Measurements from ENCODE around the gene MBNL2.

MBNL2 gene

GRCh38 chr13:97224544-97225300, 2.6 kb downstream of the MBNL2 start:
- Histone ChIP-seq H3K9ac (ENCODE audit: low read length) (no peak overlapping the region), H3K4me1 (ENCODE audit: low read length) (peaks cover 20% of the 10 kb centered on the region), H3K79me2 (ENCODE audit: low read length) (peaks cover 5% of the 10 kb centered on the region; the same call in 1 of the 2 replicates), H3K27me3 (ENCODE audit: low read depth, low read length) (no peaks in the 10 kb centered on the region), H2AFZ (ENCODE audit: low read depth, low read length) (no peak overlapping the region), H3K4me3 (ENCODE audit: low read length) (no peak overlapping the region), H3K9me3 (ENCODE audit: insufficient read depth, low read length) (no peaks in the 10 kb centered on the region), H4K20me1 (ENCODE audit: insufficient read depth, low read length) (no peaks in the 10 kb centered on the region), H3K4me2 (ENCODE audit: low read length) (peak overlapping the region; percentile 96; the same call in 1 of the 2 replicates), H3K36me3 (replicated peaks; ENCODE audit: low read depth, low read length) (no peaks in the 10 kb centered on the region), H3K27ac (ENCODE audit: low read length) (no peak overlapping the region)
- TF ChIP-seq CTCF (IDR thresholded peaks at IDR 0.05; ENCODE audit: low read depth, low read length) (no peak), EZH2phosphoT487 (IDR thresholded peaks at IDR 0.05; ENCODE audit: low read depth) (no peak)

GRCh38 chr13:97225533-97225932, 3.4 kb downstream of the MBNL2 start:
- H2AFZ ChIP-seq (ENCODE audit: low read depth, low read length), result no peak overlapping the region
- H3K4me2 ChIP-seq (ENCODE audit: low read length), result no peak overlapping the region
- H3K9me3 ChIP-seq (ENCODE audit: insufficient read depth, low read length), result no peaks in the 10 kb centered on the region
- TF ChIP-seq CTCF (IDR thresholded peaks at IDR 0.05; ENCODE audit: low read depth, low read length), result no peak
- TF ChIP-seq EZH2phosphoT487 (IDR thresholded peaks at IDR 0.05; ENCODE audit: low read depth), result no peak
- H3K9ac ChIP-seq (ENCODE audit: low read length), result no peak overlapping the region
- peaks cover 5% of the 10 kb centered on the region; the same call in 1 of the 2 replicates for H3K79me2 ChIP-seq (ENCODE audit: low read length)
- no peak overlapping the region for H3K4me3 ChIP-seq (ENCODE audit: low read length)
- no peaks in the 10 kb centered on the region for H4K20me1 ChIP-seq (ENCODE audit: insufficient read depth, low read length)
- no peak overlapping the region for H3K27ac ChIP-seq (ENCODE audit: low read length)
- no peaks in the 10 kb centered on the region for H3K36me3 ChIP-seq (replicated peaks; ENCODE audit: low read depth, low read length)
- H3K4me1 ChIP-seq (ENCODE audit: low read length), result peaks cover 20% of the 10 kb centered on the region
- no peaks in the 10 kb centered on the region for H3K27me3 ChIP-seq (ENCODE audit: low read depth, low read length)

GRCh38 chr13:97226013-97226412, 3.9 kb downstream of the MBNL2 start:
- no peak overlapping the region for H3K4me3 ChIP-seq (ENCODE audit: low read length)
- H3K79me2 ChIP-seq (ENCODE audit: low read length), result peaks cover 5% of the 10 kb centered on the region; the same call in 1 of the 2 replicates
- TF ChIP-seq EZH2phosphoT487 (IDR thresholded peaks at IDR 0.05; ENCODE audit: low read depth) (no peak), CTCF (IDR thresholded peaks at IDR 0.05; ENCODE audit: low read depth, low read length) (no peak)
- no peak overlapping the region for H2AFZ ChIP-seq (ENCODE audit: low read depth, low read length)
- peaks cover 20% of the 10 kb centered on the region for H3K4me1 ChIP-seq (ENCODE audit: low read length)
- H3K9me3 ChIP-seq (ENCODE audit: insufficient read depth, low read length), result no peaks in the 10 kb centered on the region
- H3K9ac ChIP-seq (ENCODE audit: low read length), result no peak overlapping the region
- no peak overlapping the region for H3K27ac ChIP-seq (ENCODE audit: low read length)
- H3K36me3 ChIP-seq (replicated peaks; ENCODE audit: low read depth, low read length), result no peaks in the 10 kb centered on the region
- H4K20me1 ChIP-seq (ENCODE audit: insufficient read depth, low read length), result no peaks in the 10 kb centered on the region
- no peak overlapping the region for H3K4me2 ChIP-seq (ENCODE audit: low read length)
- H3K27me3 ChIP-seq (ENCODE audit: low read depth, low read length), result no peaks in the 10 kb centered on the region

GRCh38 chr13:97226788-97227627, 4.9 kb downstream of the MBNL2 start:
- Histone ChIP-seq H3K9me3 (ENCODE audit: insufficient read depth, low read length) (no peaks in the 10 kb centered on the region), H3K4me1 (ENCODE audit: low read length) (peaks cover 14% of the 10 kb centered on the region), H2AFZ (ENCODE audit: low read depth, low read length) (no peak overlapping the region), H3K9ac (ENCODE audit: low read length) (no peak overlapping the region), H3K27me3 (ENCODE audit: low read depth, low read length) (no peaks in the 10 kb centered on the region), H3K27ac (ENCODE audit: low read length) (no peak overlapping the region), H4K20me1 (ENCODE audit: insufficient read depth, low read length) (no peaks in the 10 kb centered on the region), H3K79me2 (ENCODE audit: low read length) (peaks cover 5% of the 10 kb centered on the region; the same call in 1 of the 2 replicates), H3K36me3 (replicated peaks; ENCODE audit: low read depth, low read length) (no peaks in the 10 kb centered on the region), H3K4me2 (ENCODE audit: low read length) (peak overlapping the region; percentile 25), H3K4me3 (ENCODE audit: low read length) (peak overlapping the region; percentile 22; the same call in 1 of the 2 replicates)
- TF ChIP-seq EZH2phosphoT487 (IDR thresholded peaks at IDR 0.05; ENCODE audit: low read depth) (no peak), CTCF (IDR thresholded peaks at IDR 0.05; ENCODE audit: low read depth, low read length) (no peak)
